Stomach smooth muscle (tissue), 2 donors: ENCODE data around the gene MTLN.
A peak's percentile ranks its signal among the peaks of the same experiment; 100 is the strongest.
"Not testable (repeated sequence)": the region's sequence is repeated elsewhere in the genome, so short reads cannot be mapped to it uniquely, and the experiment has no call there.

Source experiments
- H3K27ac ChIP-seq: one replicate; pipeline ENCODE4 v1.7.0; 2013; ENCODE audit warnings: mild to moderate bottlenecking, low read length, inconsistent platforms
- H3K27me3 ChIP-seq, 2 donors: one replicate each; pipeline ENCODE4 v1.7.0; 2013; ENCODE audit warnings: low read length in 2 of 2; ENCODE audit not compliant: insufficient read depth in 2 of 2, control insufficient read depth in 1 of 2
- H3K36me3 ChIP-seq, 2 donors: one replicate each; pipeline ENCODE4 v1.7.0; 2013; ENCODE audit warnings: low read length in 2 of 2; ENCODE audit not compliant: control insufficient read depth in 2 of 2, insufficient read depth in 2 of 2
- H3K4me1 ChIP-seq: one replicate; pipeline ENCODE4 v1.7.0; 2013; ENCODE audit warnings: low read length; ENCODE audit not compliant: control insufficient read depth, insufficient read depth
- H3K4me3 ChIP-seq, 2 donors: one replicate each; pipeline ENCODE4 v1.7.0; 2013; ENCODE audit warnings: low read length in 2 of 2
- H3K9ac ChIP-seq, 2 donors: one replicate each; pipeline ENCODE4 v1.7.0; 2013; ENCODE audit warnings: low read length in 2 of 2, mild to moderate bottlenecking in 1 of 2
- H3K9me3 ChIP-seq, 2 donors: one replicate each; pipeline ENCODE4 v1.7.0; 2013; ENCODE audit warnings: low read length in 2 of 2; ENCODE audit not compliant: control insufficient read depth in 2 of 2
- donor health status: healthy.
- donor health status: Pancreatic carcinoma.

The MTLN gene, protein sequence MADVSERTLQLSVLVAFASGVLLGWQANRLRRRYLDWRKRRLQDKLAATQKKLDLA

DNA sequence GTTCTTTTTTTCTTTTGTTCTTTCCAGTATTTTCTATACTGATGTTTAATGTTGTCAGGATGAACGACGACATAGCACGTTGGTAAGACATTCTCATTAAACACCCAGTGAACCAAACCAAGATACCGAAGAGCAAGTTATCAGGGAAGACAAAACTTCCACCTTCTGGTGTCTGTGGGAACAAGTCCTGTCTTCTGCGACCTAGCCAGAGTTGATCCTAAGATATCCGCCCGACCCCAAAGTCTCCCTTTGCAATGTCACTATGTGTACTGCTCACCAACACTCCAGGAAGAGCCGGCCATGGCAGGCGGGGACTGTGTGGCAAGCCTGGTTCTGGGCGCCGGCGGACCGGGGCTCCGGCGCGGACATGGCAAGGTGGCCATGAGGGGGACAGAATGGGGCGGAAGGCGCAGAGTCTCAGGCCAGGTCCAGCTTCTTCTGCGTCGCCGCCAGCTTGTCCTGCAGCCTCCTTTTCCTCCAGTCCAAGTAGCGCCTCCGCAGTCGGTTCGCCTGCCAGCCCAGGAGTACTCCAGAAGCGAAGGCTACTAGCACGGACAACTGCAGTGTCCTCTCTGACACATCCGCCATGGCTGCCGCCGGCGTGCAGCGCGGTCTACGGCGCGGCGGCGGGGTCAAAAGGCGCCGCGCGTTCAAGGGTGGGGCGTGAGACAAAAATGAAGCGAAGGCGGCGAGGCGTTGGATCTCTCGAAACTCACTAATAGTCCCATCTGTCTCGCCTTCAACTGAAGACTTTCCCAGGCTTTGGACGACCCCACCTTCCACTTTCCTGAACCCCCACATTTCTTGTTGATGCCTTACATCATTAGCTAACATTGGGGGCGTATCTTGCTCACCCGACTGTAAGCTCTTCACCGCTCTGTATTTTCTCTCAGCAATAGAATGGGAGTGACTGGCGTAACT, at the start of gene MTLN:
MTLN (minus strand) TSS at position 610 of the 921 bp plus-strand sequence; CDS start at position 588, 22 bp downstream.
- Histone ChIP-seq H3K27ac (peak within 1 kb of the TSS; percentile 60), H3K9me3 (no peaks in the 10 kb centered on the region), H3K4me1 (no peaks in the 10 kb centered on the region), H3K36me3 (peaks cover 0 to 4% of the 10 kb centered on the region in 2 donors), H3K27me3 (no peaks in the 10 kb centered on the region), H3K9ac (peak within 1 kb of the TSS; percentile 74 to 75), H3K4me3 (peak within 1 kb of the TSS; percentile 82 to 87)

DNA sequence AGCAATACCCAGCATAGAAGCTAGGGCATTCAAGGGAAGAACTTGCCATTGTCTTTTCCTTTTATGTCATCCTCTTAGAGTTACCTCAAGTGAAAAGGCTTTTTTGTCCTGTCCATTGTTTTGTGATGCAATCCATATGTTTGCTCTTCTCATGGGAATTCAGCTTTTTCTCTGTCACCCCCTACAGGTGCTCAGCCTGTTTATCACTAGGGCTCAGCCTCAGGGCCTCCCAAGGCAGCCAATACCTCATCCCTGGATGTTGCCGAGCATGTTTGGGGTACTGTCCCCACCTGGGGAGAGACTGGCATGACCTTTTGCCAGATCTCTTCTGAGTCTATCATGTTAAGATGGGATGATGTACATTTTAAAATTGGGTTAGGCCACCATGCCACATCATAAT, 49.6 kb upstream of the MTLN start:
- not testable (repeated sequence) for H3K27me3 ChIP-seq, H3K36me3 ChIP-seq, H3K9me3 ChIP-seq, H3K4me3 ChIP-seq, H3K9ac ChIP-seq, H3K27ac ChIP-seq, H3K4me1 ChIP-seq

DNA sequence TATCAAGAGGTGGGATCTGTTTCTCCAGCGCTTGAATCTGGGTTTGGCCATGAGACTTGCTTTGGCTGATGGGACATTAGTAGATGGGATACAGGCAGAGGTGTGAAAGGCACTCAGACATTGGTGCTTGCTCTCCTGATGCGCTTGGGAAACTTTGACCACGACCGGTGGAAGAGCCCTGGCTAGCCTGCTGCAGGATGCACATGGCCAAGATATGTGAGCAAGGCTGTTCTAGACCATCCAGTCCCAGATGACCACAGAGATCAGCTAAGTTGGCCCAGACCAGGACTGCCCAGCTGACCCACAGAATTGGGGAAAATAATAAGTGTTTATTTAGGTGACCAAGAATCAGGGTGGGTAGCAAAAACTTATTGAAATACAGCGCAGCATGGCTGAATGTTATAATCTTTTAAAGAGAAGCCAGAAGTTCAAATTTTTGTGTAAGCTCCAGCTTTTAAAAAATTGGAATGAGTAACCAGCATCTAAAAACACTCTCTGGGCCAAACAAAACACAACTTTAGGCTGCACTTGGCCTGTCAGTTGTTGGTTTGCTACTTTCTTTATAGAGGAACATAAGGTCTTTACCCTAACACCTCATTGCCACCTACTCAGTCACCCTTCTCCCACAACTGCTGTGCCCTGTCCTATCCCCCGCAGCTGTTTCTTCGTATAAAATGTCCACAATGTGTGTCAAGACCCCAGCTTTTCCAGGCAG, 35.9 kb upstream of the MTLN start:
- H3K9me3 ChIP-seq, H3K4me3 ChIP-seq, H3K4me1 ChIP-seq, H3K27ac ChIP-seq, H3K36me3 ChIP-seq, H3K9ac ChIP-seq, H3K27me3 ChIP-seq: not testable (repeated sequence)

DNA sequence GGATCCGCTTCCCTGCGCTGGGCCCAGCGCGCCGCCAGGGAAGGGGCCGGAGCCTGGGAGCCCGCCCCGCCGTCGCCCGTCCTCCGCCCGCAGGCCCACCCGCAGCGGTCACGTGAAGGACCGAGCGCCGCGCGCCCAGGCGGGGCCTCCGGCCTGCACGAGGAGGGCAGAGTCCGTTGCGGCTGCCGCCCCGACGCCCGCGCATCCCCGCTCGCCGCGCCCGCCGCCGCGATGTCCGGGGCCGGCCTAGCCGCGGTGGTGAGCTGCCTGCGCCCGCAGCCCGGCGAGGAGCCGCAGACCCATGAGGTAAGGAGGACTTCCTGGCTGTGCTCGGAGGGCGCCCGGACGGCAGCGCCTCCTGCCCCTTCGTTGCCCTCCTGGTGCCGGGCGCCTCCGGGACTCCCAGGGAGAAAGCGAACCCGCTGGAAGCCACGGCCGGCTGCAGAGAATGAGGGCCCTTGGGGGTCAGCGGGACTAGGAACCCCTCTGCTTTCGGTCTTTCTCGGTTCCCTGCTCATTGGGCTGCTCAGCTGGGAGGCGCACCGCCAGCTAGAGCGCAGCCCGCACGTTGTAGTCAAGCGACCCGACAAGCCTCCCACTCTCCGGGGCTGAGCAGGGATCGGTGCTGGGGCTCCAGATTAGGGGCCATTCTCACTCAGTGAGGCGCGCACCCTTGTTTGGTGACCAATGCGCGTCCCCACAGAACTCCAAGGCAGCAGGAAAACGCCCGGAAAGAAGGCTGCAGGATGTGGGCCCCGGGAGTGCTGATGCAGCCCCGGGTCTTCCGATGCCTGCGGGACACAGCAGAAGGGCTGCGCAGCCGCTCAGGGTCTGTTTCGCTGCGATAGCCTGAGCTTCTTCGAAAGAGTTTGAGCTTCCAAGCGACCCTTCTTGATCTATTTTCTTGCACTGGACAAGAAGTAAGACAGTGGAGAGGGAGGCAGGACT, 33.4 kb upstream of the MTLN start:
- not testable (repeated sequence) for H3K9ac ChIP-seq, H3K4me3 ChIP-seq, H3K36me3 ChIP-seq, H3K9me3 ChIP-seq, H3K27ac ChIP-seq, H3K4me1 ChIP-seq, H3K27me3 ChIP-seq

DNA sequence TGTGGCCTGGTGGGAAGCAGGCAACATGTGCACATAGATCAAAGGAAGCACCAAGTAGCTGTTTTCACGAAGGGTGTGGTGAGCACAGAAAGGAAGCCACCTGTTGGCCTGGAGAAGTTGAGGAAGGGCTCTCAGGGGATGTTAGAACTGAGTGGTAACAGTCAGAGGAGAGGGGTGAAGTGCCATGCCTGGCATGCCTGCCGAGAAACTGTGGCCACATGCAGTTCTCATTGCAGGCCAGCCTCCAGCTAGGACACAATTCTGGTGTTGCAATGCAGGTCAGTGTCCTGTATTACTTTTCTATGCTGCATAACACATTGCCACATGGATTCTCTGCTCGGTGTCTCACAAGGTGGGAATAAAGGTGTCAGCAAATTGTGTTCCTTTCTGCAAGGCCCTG, 30.9 kb upstream of the MTLN start:
- H3K36me3 ChIP-seq, H3K4me1 ChIP-seq, H3K27ac ChIP-seq, H3K4me3 ChIP-seq, H3K9ac ChIP-seq, H3K27me3 ChIP-seq, H3K9me3 ChIP-seq: not testable (repeated sequence)

DNA sequence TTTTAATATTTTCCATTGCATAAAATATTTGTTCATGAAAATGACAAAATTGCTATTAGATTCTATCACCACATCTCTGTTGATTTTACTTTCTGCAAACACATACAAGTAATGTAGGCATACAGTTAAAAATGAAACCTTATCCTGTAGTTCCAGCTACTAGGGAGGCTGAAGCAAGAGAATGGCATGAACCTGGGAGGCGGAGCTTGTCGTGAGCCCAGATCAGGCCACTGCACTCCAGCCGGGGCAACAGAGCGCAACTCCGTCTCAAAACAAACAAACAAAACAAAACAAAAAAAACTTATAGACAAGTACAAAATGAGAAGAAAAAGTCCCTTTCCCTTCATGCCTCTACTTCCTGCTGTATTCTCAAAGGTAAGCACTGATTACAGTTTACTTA, 22.2 kb upstream of the MTLN start:
- H3K27ac ChIP-seq, H3K4me1 ChIP-seq: not testable (repeated sequence)

DNA sequence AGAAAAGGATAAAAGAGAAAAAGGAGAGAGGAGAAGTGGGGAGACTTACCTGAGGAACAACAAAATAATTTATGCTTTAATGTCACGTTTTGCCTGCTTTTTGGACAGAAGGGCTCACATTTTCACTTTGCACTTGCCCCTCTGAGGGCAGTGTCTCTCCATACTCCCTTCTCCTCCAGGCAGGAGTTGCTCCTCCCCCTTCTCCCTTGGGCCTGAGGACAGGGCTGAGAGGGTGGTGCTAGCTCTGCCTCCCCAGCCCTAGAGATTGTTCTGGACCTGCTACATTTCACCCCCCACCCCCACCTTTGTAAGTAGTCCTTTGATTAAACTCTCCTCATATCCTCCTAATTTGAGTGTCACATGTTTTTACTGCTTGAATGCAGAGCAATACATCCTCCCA, 17.5 kb upstream of the MTLN start:
- not testable (repeated sequence) for H3K27me3 ChIP-seq, H3K9me3 ChIP-seq, H3K9ac ChIP-seq, H3K27ac ChIP-seq, H3K4me1 ChIP-seq, H3K4me3 ChIP-seq, H3K36me3 ChIP-seq

More for the DNA sequence above, 22.2 kb upstream of the MTLN start:
- not testable (repeated sequence) for H3K9me3 ChIP-seq, H3K27me3 ChIP-seq, H3K9ac ChIP-seq, H3K36me3 ChIP-seq, H3K4me3 ChIP-seq

DNA sequence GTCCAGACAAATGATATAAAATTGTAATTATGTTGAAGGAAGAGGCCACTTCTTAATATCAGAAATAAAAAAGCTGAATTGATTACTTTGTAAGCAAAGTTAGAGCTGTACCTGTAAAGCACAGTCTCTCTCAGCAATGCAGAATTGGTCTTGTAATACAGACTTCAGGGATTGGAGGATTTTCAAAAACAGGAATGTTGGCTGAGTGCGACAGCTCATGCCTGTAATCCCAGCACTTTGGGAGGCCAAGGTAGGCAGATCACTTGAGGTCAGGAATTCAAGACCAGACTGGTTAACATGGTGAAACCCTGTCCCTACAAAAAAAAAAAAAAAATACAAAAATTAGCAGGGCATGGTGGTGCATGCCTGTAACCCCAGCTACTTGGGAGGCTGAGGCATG, 10.3 kb upstream of the MTLN start:
- H3K9ac ChIP-seq, H3K27ac ChIP-seq, H3K4me1 ChIP-seq, H3K9me3 ChIP-seq, H3K4me3 ChIP-seq, H3K36me3 ChIP-seq, H3K27me3 ChIP-seq: not testable (repeated sequence)

DNA sequence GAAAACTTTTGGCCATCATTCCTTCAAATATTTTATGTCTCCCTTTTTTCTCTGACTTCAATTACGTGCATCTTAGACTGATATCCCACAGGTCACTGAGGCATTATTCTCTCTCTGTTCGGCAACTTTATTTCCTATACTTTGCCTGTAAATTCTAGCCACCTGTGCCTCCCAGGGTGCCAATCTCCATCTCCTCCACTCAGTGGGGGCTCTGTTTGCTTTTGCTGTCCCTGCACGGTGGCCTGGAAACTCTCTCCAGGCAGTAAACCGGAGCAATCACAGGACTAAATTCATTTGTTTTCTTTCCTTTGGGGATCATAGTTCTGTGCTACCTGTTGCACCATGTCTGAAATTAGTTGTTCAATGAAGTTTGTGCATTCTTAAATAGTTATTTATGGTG, 9.6 kb upstream of the MTLN start:
- Histone ChIP-seq H3K4me3 (no peak overlapping the region), H3K27ac (no peak overlapping the region), H3K9ac (no peak overlapping the region), H3K9me3 (no peaks in the 10 kb centered on the region), H3K27me3 (peaks cover 0 to 8% of the 10 kb centered on the region in 2 donors), H3K4me1 (no peaks in the 10 kb centered on the region), H3K36me3 (no peaks in the 10 kb centered on the region)

DNA sequence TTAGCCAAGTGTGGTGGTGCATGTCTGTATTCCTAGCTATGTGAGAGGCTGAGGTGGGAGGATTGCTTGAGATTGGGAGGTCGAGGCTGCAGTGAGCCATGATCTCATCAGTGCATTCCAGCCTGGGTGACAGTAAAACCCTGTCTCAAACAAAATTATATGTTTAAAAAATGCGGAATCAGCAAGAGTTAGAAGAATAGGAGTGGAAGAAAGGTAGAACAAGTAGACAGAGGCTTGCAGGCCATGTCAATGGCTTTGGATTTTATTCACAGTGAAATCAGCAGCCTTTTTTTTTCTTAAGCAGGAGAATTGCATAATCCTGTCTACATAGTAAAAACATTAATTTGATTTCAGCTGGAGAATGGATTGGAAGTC, 7.8 kb upstream of the MTLN start:
- H3K27me3 ChIP-seq, result peaks cover 0 to 8% of the 10 kb centered on the region in 2 donors
- H3K9me3 ChIP-seq, result no peaks in the 10 kb centered on the region
- no peaks in the 10 kb centered on the region for H3K4me1 ChIP-seq
- no peak overlapping the region for H3K27ac ChIP-seq
- no peaks in the 10 kb centered on the region for H3K36me3 ChIP-seq
- H3K9ac ChIP-seq, result no peak overlapping the region
- no peak overlapping the region for H3K4me3 ChIP-seq
